IgD-negative memory B cell (primary cell): ENCODE data around the gene MPST. TPM values are rescaled to one million over a fixed set of nuclear protein-coding genes. Genes with fewer than 3 reads are reported as not detected.
"Not testable (repeated sequence)": the region's sequence is repeated elsewhere in the genome, so short reads cannot be mapped to it uniquely, and the experiment has no call there.

ENCODE experiments used
- H3K27ac Mint-ChIP-seq, 3 donors: one replicate each; pipeline ENCODE4 v1.8.0; 2020 to 2022; ENCODE audit warnings: mild to moderate bottlenecking in 3 of 3, mixed read lengths in 3 of 3, moderate library complexity in 1 of 3
- H3K27me3 Mint-ChIP-seq: one replicate; pipeline ENCODE4 v1.8.0; 2021; ENCODE audit warnings: mixed read lengths
- H3K36me3 Mint-ChIP-seq: one replicate; pipeline ENCODE4 v1.8.0; 2020; ENCODE audit warnings: mild to moderate bottlenecking, mixed read lengths
- H3K4me1 Mint-ChIP-seq, 3 donors: one replicate each; pipeline ENCODE4 v1.8.0; 2020 to 2022; ENCODE audit warnings: mixed read lengths in 3 of 3, mild to moderate bottlenecking in 1 of 3
- H3K4me3 Mint-ChIP-seq, 4 donors: one replicate each; pipeline ENCODE4 v1.8.0; 2020 to 2022; ENCODE audit warnings: mild to moderate bottlenecking in 4 of 4, mixed read lengths in 4 of 4, moderate library complexity in 3 of 4
- H3K9me3 Mint-ChIP-seq, 3 donors: one replicate each; pipeline ENCODE4 v1.8.0; 2020 to 2021; ENCODE audit warnings: mixed read lengths in 3 of 3, mild to moderate bottlenecking in 1 of 3
- polyA plus RNA-seq: library from polyadenylated mRNA; unstranded; fragments of 300-500 nt; fragmentation: Illumina TruSeq; gene quantifications from one replicate; pipeline ENCODE4 v1.2.3, GENCODE V29; 2021

The MPST gene
- 16.2 TPM for polyA plus RNA-seq

- peaks cover 1% of the 10 kb centered on the region for H3K36me3 Mint-ChIP-seq
- H3K27me3 Mint-ChIP-seq = no peaks in the 10 kb centered on the region
- H3K4me3 Mint-ChIP-seq = peak within 1 kb of the TSS; percentile 84 to 96 (median 90)
- no peaks in the 10 kb centered on the region for H3K9me3 Mint-ChIP-seq
- H3K4me1 Mint-ChIP-seq = peaks cover 5 to 10% (median 8%) of the 10 kb centered on the region in 3 donors
- H3K27ac Mint-ChIP-seq = no peak within 1 kb of the TSS
These were observed at the start of gene MPST, which contains the start of gene TST for GRCh38 chr22:37019309-37020191. MPST (plus strand) TSS chr22:37019742; CDS start chr22:37019837, 95 bp downstream. TST (minus strand) TSS chr22:37019447; CDS start chr22:37018732, 715 bp downstream.

GRCh38 chr22:36971341-36972125, 48.0 kb upstream of the MPST start:
- no peaks in the 10 kb centered on the region for H3K9me3 Mint-ChIP-seq
- H3K27ac Mint-ChIP-seq = no peak overlapping the region
- no peak overlapping the region for H3K4me3 Mint-ChIP-seq
- H3K27me3 Mint-ChIP-seq = no peaks in the 10 kb centered on the region
- H3K36me3 Mint-ChIP-seq = no peaks in the 10 kb centered on the region
- H3K4me1 Mint-ChIP-seq = no peaks in the 10 kb centered on the region

GRCh38 chr22:36976606-36977005, 42.9 kb upstream of the MPST start:
- Mint-ChIP-seq H3K9me3 (no peaks in the 10 kb centered on the region), H3K27me3 (peaks cover 2% of the 10 kb centered on the region), H3K4me3 (peak overlapping the region in 2 of 4 donors; percentile 38 to 93), H3K4me1 (peaks cover 0 to 7% (median 6%) of the 10 kb centered on the region in 3 donors), H3K36me3 (no peaks in the 10 kb centered on the region), H3K27ac (peak overlapping the region in 1 of 3 donors; percentile 75)

GRCh38 chr22:36977401-36977861, 42.1 kb upstream of the MPST start:
- Mint-ChIP-seq H3K27me3 (peaks cover 6% of the 10 kb centered on the region), H3K36me3 (peaks cover 1% of the 10 kb centered on the region), H3K27ac (peak overlapping the region; percentile 11 to 94 (median 75)), H3K9me3 (no peaks in the 10 kb centered on the region), H3K4me1 (peaks cover 0 to 7% (median 6%) of the 10 kb centered on the region in 3 donors), H3K4me3 (peak overlapping the region; percentile 92 to 99 (median 94))

GRCh38 chr22:36977947-36978660, 41.4 kb upstream of the MPST start:
- peaks cover 0 to 7% (median 6%) of the 10 kb centered on the region in 3 donors for H3K4me1 Mint-ChIP-seq
- H3K36me3 Mint-ChIP-seq = peaks cover 1% of the 10 kb centered on the region
- H3K27me3 Mint-ChIP-seq = peaks cover 6% of the 10 kb centered on the region
- H3K9me3 Mint-ChIP-seq = no peaks in the 10 kb centered on the region
- H3K27ac Mint-ChIP-seq = peak overlapping the region; percentile 11 to 94 (median 75)
- H3K4me3 Mint-ChIP-seq = peak overlapping the region; percentile 92 to 99 (median 94)

GRCh38 chr22:36979016-36979910, 40.3 kb upstream of the MPST start:
- H3K4me1 Mint-ChIP-seq = peaks cover 0 to 7% (median 6%) of the 10 kb centered on the region in 3 donors
- no peaks in the 10 kb centered on the region for H3K9me3 Mint-ChIP-seq
- H3K4me3 Mint-ChIP-seq = peak overlapping the region in 2 of 4 donors; percentile 34 to 93
- H3K36me3 Mint-ChIP-seq = peaks cover 1% of the 10 kb centered on the region
- peaks cover 10% of the 10 kb centered on the region for H3K27me3 Mint-ChIP-seq
- H3K27ac Mint-ChIP-seq = peak overlapping the region in 1 of 3 donors; percentile 75

GRCh38 chr22:36981247-36981775, 38.2 kb upstream of the MPST start:
- Mint-ChIP-seq H3K4me3 (peak overlapping the region in 1 of 4 donors; percentile 17), H3K27ac (no peak overlapping the region), H3K9me3 (peaks cover 3 to 11% (median 5%) of the 10 kb centered on the region in 3 donors), H3K27me3 (peaks cover 14% of the 10 kb centered on the region), H3K36me3 (peaks cover 1% of the 10 kb centered on the region), H3K4me1 (peaks cover 0 to 9% (median 6%) of the 10 kb centered on the region in 3 donors)

GRCh38 chr22:36982136-36982535, 37.4 kb upstream of the MPST start:
- Mint-ChIP-seq H3K36me3 (peaks cover 1% of the 10 kb centered on the region), H3K4me1 (peaks cover 0 to 9% (median 6%) of the 10 kb centered on the region in 3 donors), H3K4me3 (peak overlapping the region in 1 of 4 donors; percentile 71), H3K27me3 (peaks cover 14% of the 10 kb centered on the region), H3K27ac (no peak overlapping the region), H3K9me3 (peaks cover 3 to 12% (median 9%) of the 10 kb centered on the region in 3 donors)

GRCh38 chr22:36985211-36985889, 34.2 kb upstream of the MPST start:
- Mint-ChIP-seq H3K36me3 (peaks cover 1% of the 10 kb centered on the region), H3K9me3 (peaks cover 3 to 12% (median 9%) of the 10 kb centered on the region in 3 donors), H3K27ac (peak overlapping the region in 1 of 3 donors; percentile 83), H3K4me1 (peaks cover 0 to 2% (median 0%) of the 10 kb centered on the region in 3 donors), H3K27me3 (peaks cover 22% of the 10 kb centered on the region), H3K4me3 (no peak overlapping the region)

- Mint-ChIP-seq H3K36me3 (peaks cover 1% of the 10 kb centered on the region), H3K4me3 (no peak overlapping the region), H3K27me3 (peaks cover 25% of the 10 kb centered on the region), H3K4me1 (peaks cover 0 to 2% (median 0%) of the 10 kb centered on the region in 3 donors), H3K9me3 (peaks cover 3 to 12% (median 9%) of the 10 kb centered on the region in 3 donors), H3K27ac (no peak overlapping the region)
These were observed 33.2 kb upstream of the MPST start for GRCh38 chr22:36986242-36986821.

- Mint-ChIP-seq H3K27me3 (peaks cover 29% of the 10 kb centered on the region), H3K27ac (peak overlapping the region in 1 of 3 donors; percentile 21), H3K4me1 (peaks cover 0 to 2% (median 0%) of the 10 kb centered on the region in 3 donors), H3K36me3 (no peaks in the 10 kb centered on the region), H3K4me3 (no peak overlapping the region), H3K9me3 (peaks cover 3 to 12% (median 9%) of the 10 kb centered on the region in 3 donors)
These were observed 31.3 kb upstream of the MPST start for GRCh38 chr22:36988075-36988832.

- not testable (repeated sequence) for H3K4me3 Mint-ChIP-seq, H3K27ac Mint-ChIP-seq, H3K4me1 Mint-ChIP-seq, H3K36me3 Mint-ChIP-seq
- H3K9me3 Mint-ChIP-seq = peaks cover 3 to 12% (median 9%) of the 10 kb centered on the region in 3 donors
- H3K27me3 Mint-ChIP-seq = peaks cover 25% of the 10 kb centered on the region
These were observed 30.5 kb upstream of the MPST start for GRCh38 chr22:36989012-36989411.
